CD14-positive monocyte (primary cell): ENCODE data around the gene FBXW7. TPM values are rescaled to one million over a fixed set of nuclear protein-coding genes. Genes with fewer than 3 reads are reported as not detected.

ENCODE experiments used
- DNase-seq, 3 donors: peaks; one replicate each; pipeline ENCODE4 v3.0.0-alpha.2; 2011 to 2022
- H2AFZ ChIP-seq: 2 replicates; pipeline ENCODE4 v1.6.0; 2012; ENCODE audit warnings: mild to moderate bottlenecking, low read depth, low read length, inconsistent platforms; ENCODE audit not compliant: insufficient read depth, poor library complexity, severe bottlenecking
- H3K27ac ChIP-seq, 2 donors: 1 replicate in 1 of 2; 2 replicates in 1 of 2; pipeline ENCODE4 v1.5.1; 2012 to 2013; ENCODE audit warnings: low read length in 2 of 2, control low read depth in 1 of 2, inconsistent platforms in 1 of 2, low read depth in 1 of 2, mild to moderate bottlenecking in 1 of 2
- H3K27me3 ChIP-seq, 2 donors: one replicate each; pipeline versions ENCODE4 v1.6.0 to v1.6.1; 2011 to 2013; ENCODE audit warnings: low read length in 2 of 2; ENCODE audit not compliant: control insufficient read depth in 2 of 2, insufficient read depth in 2 of 2
- H3K36me3 ChIP-seq, 2 donors: replicated peaks in 1 of 2; 1 replicate in 1 of 2; 2 replicates in 1 of 2; pipeline versions ENCODE4 v1.5.1 to v1.6.1; 2012 to 2013; ENCODE audit warnings: low read length in 2 of 2, control low read depth in 1 of 2, inconsistent platforms in 1 of 2, mild to moderate bottlenecking in 1 of 2; ENCODE audit not compliant: insufficient read depth in 2 of 2, control insufficient read depth in 1 of 2
- H3K4me1 ChIP-seq, 2 donors: 1 replicate in 1 of 2; 2 replicates in 1 of 2; pipeline versions ENCODE4 v1.5.1 to v1.6.1; 2012 to 2013; ENCODE audit warnings: low read length in 2 of 2, control low read depth in 1 of 2, inconsistent platforms in 1 of 2, mild to moderate bottlenecking in 1 of 2, moderate library complexity in 1 of 2; ENCODE audit not compliant: insufficient read depth in 2 of 2, control insufficient read depth in 1 of 2
- H3K4me2 ChIP-seq: replicated peaks from 2 replicates; pipeline ENCODE3; 2012; ENCODE audit warnings: low read length, moderate library complexity, mild to moderate bottlenecking; ENCODE audit not compliant: poor library complexity, severe bottlenecking; ENCODE audit errors: extremely low read depth
- H3K4me3 ChIP-seq, 3 experiments: fragments of 200-600 bp in 1 of 3; sonication (generic) in 1 of 3; replicated peaks in 1 of 3; 1 replicate in 2 of 3; 2 replicates in 1 of 3; pipeline ENCODE4 v1.5.1; 2011 to 2013; ENCODE audit warnings: low read length in 3 of 3, mild to moderate bottlenecking in 3 of 3, control low read depth in 2 of 3, low read depth in 2 of 3, inconsistent platforms in 1 of 3, moderate library complexity in 1 of 3
- H3K79me2 ChIP-seq: 2 replicates; pipeline ENCODE4 v1.6.0; 2012; ENCODE audit warnings: mild to moderate bottlenecking, control low read depth, inconsistent platforms, low read length, moderate library complexity; ENCODE audit not compliant: insufficient read depth
- H3K9ac ChIP-seq: 2 replicates; pipeline ENCODE4 v1.6.0; 2017; ENCODE audit warnings: low read length, mild to moderate bottlenecking; ENCODE audit not compliant: insufficient read depth, poor library complexity, severe bottlenecking
- H3K9me3 ChIP-seq, 2 donors: replicated peaks in 1 of 2; 1 replicate in 1 of 2; 2 replicates in 1 of 2; pipeline versions ENCODE4 v1.5.1 to v1.6.1; 2012 to 2013; ENCODE audit warnings: low read length in 2 of 2, control low read depth in 1 of 2; ENCODE audit not compliant: control insufficient read depth in 1 of 2, insufficient read depth in 1 of 2
- H4K20me1 ChIP-seq: 2 replicates; pipeline ENCODE4 v1.6.0; 2012; ENCODE audit warnings: mild to moderate bottlenecking, low read length, control low read depth, moderate library complexity; ENCODE audit not compliant: insufficient read depth
- H3K27ac Mint-ChIP-seq, 7 donors: one replicate each; pipeline ENCODE4 v1.8.0; 2020; ENCODE audit warnings: mild to moderate bottlenecking in 7 of 7, mixed read lengths in 7 of 7, moderate library complexity in 6 of 7, inconsistent platforms in 2 of 7
- H3K27me3 Mint-ChIP-seq, 3 donors: one replicate each; pipeline ENCODE4 v1.8.0; 2021 to 2022; ENCODE audit warnings: low read depth in 3 of 3, mild to moderate bottlenecking in 3 of 3, mixed read lengths in 3 of 3, moderate library complexity in 3 of 3, inconsistent platforms in 1 of 3
- H3K36me3 Mint-ChIP-seq, 2 donors: one replicate each; pipeline ENCODE4 v1.8.0; 2020; ENCODE audit warnings: mixed read lengths in 2 of 2, inconsistent platforms in 1 of 2, mild to moderate bottlenecking in 1 of 2
- H3K4me1 Mint-ChIP-seq: one replicate; pipeline ENCODE4 v1.8.0; 2020; ENCODE audit warnings: mild to moderate bottlenecking, mixed read lengths
- H3K4me3 Mint-ChIP-seq, 2 donors: one replicate each; pipeline ENCODE4 v1.8.0; 2020; ENCODE audit warnings: mild to moderate bottlenecking in 2 of 2, mixed read lengths in 2 of 2, moderate library complexity in 1 of 2
- H3K9me3 Mint-ChIP-seq, 7 donors: one replicate each; pipeline ENCODE4 v1.8.0; 2020 to 2022; ENCODE audit warnings: mixed read lengths in 7 of 7, mild to moderate bottlenecking in 6 of 7, moderate library complexity in 6 of 7, inconsistent platforms in 2 of 7
- WGBS: methylation state at CpG from one replicate; pipeline ENCODE4 v1.1.5; 2013; ENCODE audit warnings: missing lambda C conversion rate; ENCODE audit not compliant: insufficient coverage; 5-methylcytosine and 5-hydroxymethylcytosine counted together
- intact Hi-C, 2 donors: fragments of 100-400 bp; cut with micrococcal nuclease; formaldehyde crosslinking; loops; one replicate each; pipeline versions ENCODE4 v1.15.0 to v1.15.1; 2023
- polyA plus RNA-seq, 3 donors: library from polyadenylated mRNA; depleted of rRNA in 1 of 3; unstranded in 2 of 3; stranded (reverse) in 1 of 3; fragments of 300-500 nt in 2 of 3; fragments of >200 nt in 1 of 3; fragmentation: Illumina TruSeq in 2 of 3; gene quantifications; 1 replicate in 2 of 3; 2 replicates in 1 of 3; pipeline ENCODE4 v1.2.3, GENCODE V29; 2012 to 2021
- TF ChIP-seq, protein P1 (sequence below): fragments of 200-600 bp; IDR thresholded peaks from one replicate; pipeline ENCODE4 v1.8.0; 2022; ENCODE audit warnings: antibody characterized with exemption, mild to moderate bottlenecking

FBXW7 gene
- polyA plus RNA-seq, 3 donors = 25.1 to 44.9 (median 35.6) TPM

DNA sequence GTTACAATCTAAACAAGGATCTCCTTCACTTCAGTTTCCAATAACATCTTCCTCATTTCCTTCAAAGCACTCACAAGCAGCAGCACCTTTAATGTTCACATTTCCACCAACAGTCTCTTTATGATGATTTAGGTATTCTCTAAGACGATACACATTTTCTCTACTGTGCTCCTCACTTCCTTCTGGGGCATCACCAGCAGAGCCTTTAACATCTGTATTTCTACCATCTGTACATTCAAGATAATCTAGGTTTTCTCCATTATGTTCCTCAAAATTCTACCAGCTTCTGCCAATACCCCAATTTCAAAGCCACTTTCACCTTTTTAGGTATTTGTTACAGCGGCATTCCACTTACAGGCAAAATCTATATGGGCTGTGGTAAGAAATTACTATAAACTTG is 80.6 kb downstream of the FBXW7 start:
- Mint-ChIP-seq H3K9me3 (no peaks in the 10 kb centered on the region), H3K27me3 (no peaks in the 10 kb centered on the region), H3K27ac (peak overlapping the region in 1 of 7 donors; percentile 1), H3K36me3 (peaks cover 3 to 14% of the 10 kb centered on the region in 2 donors), H3K4me3 (no peak overlapping the region), H3K4me1 (peaks cover 29% of the 10 kb centered on the region)
- TF ChIP-seq, protein P1, sequence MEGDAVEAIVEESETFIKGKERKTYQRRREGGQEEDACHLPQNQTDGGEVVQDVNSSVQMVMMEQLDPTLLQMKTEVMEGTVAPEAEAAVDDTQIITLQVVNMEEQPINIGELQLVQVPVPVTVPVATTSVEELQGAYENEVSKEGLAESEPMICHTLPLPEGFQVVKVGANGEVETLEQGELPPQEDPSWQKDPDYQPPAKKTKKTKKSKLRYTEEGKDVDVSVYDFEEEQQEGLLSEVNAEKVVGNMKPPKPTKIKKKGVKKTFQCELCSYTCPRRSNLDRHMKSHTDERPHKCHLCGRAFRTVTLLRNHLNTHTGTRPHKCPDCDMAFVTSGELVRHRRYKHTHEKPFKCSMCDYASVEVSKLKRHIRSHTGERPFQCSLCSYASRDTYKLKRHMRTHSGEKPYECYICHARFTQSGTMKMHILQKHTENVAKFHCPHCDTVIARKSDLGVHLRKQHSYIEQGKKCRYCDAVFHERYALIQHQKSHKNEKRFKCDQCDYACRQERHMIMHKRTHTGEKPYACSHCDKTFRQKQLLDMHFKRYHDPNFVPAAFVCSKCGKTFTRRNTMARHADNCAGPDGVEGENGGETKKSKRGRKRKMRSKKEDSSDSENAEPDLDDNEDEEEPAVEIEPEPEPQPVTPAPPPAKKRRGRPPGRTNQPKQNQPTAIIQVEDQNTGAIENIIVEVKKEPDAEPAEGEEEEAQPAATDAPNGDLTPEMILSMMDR = no peak
- no peaks in the 10 kb centered on the region for H3K9me3 ChIP-seq
- peaks cover 83% of the 10 kb centered on the region for H3K79me2 ChIP-seq
- WGBS = no CpG with 5 or more reads among the region's 2 CpGs
- no peak overlapping the region for H3K27ac ChIP-seq
- no peak overlapping the region for H2AFZ ChIP-seq
- H3K4me1 ChIP-seq = peaks cover 21 to 26% of the 10 kb centered on the region in 2 donors
- peaks cover 53% of the 10 kb centered on the region for H4K20me1 ChIP-seq
- intact Hi-C loops = loop anchor here in 1 of 2 donors (10.0 kb wide), 1 partner anchor 279 kb away; no protein-coding TSS in a partner anchor
- H3K4me2 ChIP-seq = no peak overlapping the region
- H3K36me3 ChIP-seq = peaks cover 0 to 11% of the 10 kb centered on the region in 2 donors
- no peaks in the 10 kb centered on the region for H3K27me3 ChIP-seq
- H3K4me3 ChIP-seq = no peak overlapping the region
- DNase-seq = no peak
- H3K9ac ChIP-seq = no peak overlapping the region

DNA sequence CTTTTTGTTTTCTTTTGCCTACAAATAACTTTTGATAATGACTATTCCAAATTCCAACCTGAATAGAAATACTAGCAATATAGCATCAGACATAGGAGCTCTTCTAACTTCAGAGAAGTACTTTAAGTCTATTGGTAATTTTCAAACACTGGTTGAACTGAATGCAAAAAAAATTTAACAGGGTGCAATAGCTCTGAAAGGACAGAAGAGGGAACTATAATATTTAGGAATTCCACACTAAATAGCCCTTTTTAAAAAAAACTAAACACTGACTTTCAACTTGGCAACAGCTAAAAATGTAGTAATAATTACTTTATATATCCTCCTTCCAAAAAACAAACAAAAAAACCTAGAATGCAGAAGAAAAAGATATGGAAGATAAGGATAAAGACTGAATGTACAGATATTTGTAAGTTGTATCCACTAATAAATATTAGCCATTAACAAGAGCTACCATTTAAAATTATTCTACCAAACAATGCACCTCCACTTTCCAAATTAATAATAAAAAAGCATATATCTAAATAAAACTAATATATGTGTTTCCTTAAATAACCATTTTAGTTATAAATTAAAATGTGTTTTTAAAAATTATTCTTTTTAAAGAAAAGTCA is 81.4 kb downstream of the FBXW7 start:
- Mint-ChIP-seq H3K36me3 (peaks cover 4 to 14% of the 10 kb centered on the region in 2 donors), H3K9me3 (no peaks in the 10 kb centered on the region), H3K27me3 (no peaks in the 10 kb centered on the region), H3K4me1 (peaks cover 26% of the 10 kb centered on the region), H3K27ac (peak overlapping the region in 1 of 7 donors; percentile 20), H3K4me3 (no peak overlapping the region)
- TF ChIP-seq, protein P1 = peak; percentile 75
- no peak overlapping the region for H3K4me3 ChIP-seq
- no peak overlapping the region for H2AFZ ChIP-seq
- no peak overlapping the region for H3K4me2 ChIP-seq
- peak in 1 of 3 donors; percentile 23 for DNase-seq
- H3K9ac ChIP-seq = no peak overlapping the region
- H3K27ac ChIP-seq = no peak overlapping the region
- peaks cover 61% of the 10 kb centered on the region for H4K20me1 ChIP-seq
- H3K36me3 ChIP-seq = peaks cover 1 to 17% of the 10 kb centered on the region in 2 donors
- peaks cover 81% of the 10 kb centered on the region for H3K79me2 ChIP-seq
- no peaks in the 10 kb centered on the region for H3K27me3 ChIP-seq
- peaks cover 16 to 19% of the 10 kb centered on the region in 2 donors for H3K4me1 ChIP-seq
- intact Hi-C loops = loop anchor here in 1 of 2 donors (10.0 kb wide), 1 partner anchor 280 kb away; no protein-coding TSS in a partner anchor
- H3K9me3 ChIP-seq = no peaks in the 10 kb centered on the region
